Fibroblast of lung (primary cell): Measurements from ENCODE around the gene SEC14L3. TPM values are rescaled to one million over a fixed set of nuclear protein-coding genes. Genes with fewer than 3 reads are reported as not detected.

Source experiments
- DNase-seq, 2 donors: peaks; one replicate each; pipeline versions ENCODE4 v3.0.0 to v3.0.0-alpha.2; 2010; ENCODE audit warnings: low read depth in 2 of 2
- H2AFZ ChIP-seq: 2 replicates; pipeline ENCODE4 v1.5.1; 2012; ENCODE audit warnings: low read length, control low read depth, inconsistent platforms
- H3K27ac ChIP-seq: 2 replicates; pipeline ENCODE4 v1.5.1; 2011; ENCODE audit warnings: low read length, control low read depth; ENCODE audit not compliant: insufficient read depth
- H3K27me3 ChIP-seq: 2 replicates; pipeline ENCODE4 v1.5.1; 2011; ENCODE audit warnings: mild to moderate bottlenecking, low read length; ENCODE audit not compliant: control insufficient read depth, insufficient read depth
- H3K36me3 ChIP-seq: 2 replicates; pipeline ENCODE4 v1.5.1; 2011; ENCODE audit warnings: low read length; ENCODE audit not compliant: control insufficient read depth, insufficient read depth
- H3K4me1 ChIP-seq: 2 replicates; pipeline ENCODE4 v1.5.1; 2011; ENCODE audit warnings: low read length; ENCODE audit not compliant: control insufficient read depth, insufficient read depth; ENCODE audit errors: extremely low read depth
- H3K4me2 ChIP-seq: 2 replicates; pipeline ENCODE4 v1.5.1; 2011; ENCODE audit warnings: low read length, control low read depth; ENCODE audit not compliant: insufficient read depth; ENCODE audit errors: extremely low read depth
- H3K4me3 ChIP-seq, 4 experiments: fragments of 200-600 bp in 1 of 4; sonication (generic) in 1 of 4; replicated peaks in 1 of 4; 2 replicates each; pipeline ENCODE4 v1.5.1; 2011 to 2016; ENCODE audit warnings: low read length in 4 of 4, low read depth in 3 of 4, mild to moderate bottlenecking in 3 of 4, control low read depth in 2 of 4, inconsistent platforms in 1 of 4, mixed read lengths in 1 of 4; ENCODE audit not compliant: insufficient read depth in 1 of 4; ENCODE audit errors: control extremely low read depth in 1 of 4
- H3K79me2 ChIP-seq: 2 replicates; pipeline ENCODE4 v1.5.1; 2012; ENCODE audit warnings: mild to moderate bottlenecking, low read length, inconsistent platforms; ENCODE audit not compliant: control insufficient read depth, insufficient read depth
- H3K9ac ChIP-seq: 2 replicates; pipeline ENCODE4 v1.5.1; 2011; ENCODE audit warnings: mild to moderate bottlenecking, low read length, control low read depth; ENCODE audit not compliant: insufficient read depth
- H3K9me3 ChIP-seq: 2 replicates; pipeline ENCODE4 v1.5.1; 2012; ENCODE audit warnings: low read depth, low read length; ENCODE audit not compliant: control insufficient read depth, insufficient read depth
- H4K20me1 ChIP-seq: 2 replicates; pipeline ENCODE4 v1.5.1; 2011; ENCODE audit warnings: low read length; ENCODE audit not compliant: control insufficient read depth, insufficient read depth; ENCODE audit errors: extremely low read depth
- EZH2 ChIP-seq: IDR thresholded peaks from 2 replicates; pipeline ENCODE4 v1.5.1; 2012; ENCODE audit warnings: low read length, control low read depth, mild to moderate bottlenecking; ENCODE audit errors: missing control alignments
- polyA plus RNA-seq, 2 donors: library from polyadenylated mRNA; depleted of rRNA in 1 of 2; stranded (reverse) in 1 of 2; unstranded in 1 of 2; fragments of >200 nt; gene quantifications; 2 replicates each; pipeline ENCODE4 v1.2.1, GENCODE V29; 2011 to 2012; ENCODE audit warnings: missing spikeins in 1 of 2
- total RNA-seq: library from RNA; depleted of rRNA; stranded (reverse); fragments of >200 nt; gene quantifications from 2 replicates; pipeline ENCODE4 v1.2.1, GENCODE V29; 2014
- TF ChIP-seq, protein P1 (sequence below), 2 donors: IDR thresholded peaks in 1 of 2; conservative IDR thresholded peaks in 1 of 2; 1 replicate in 1 of 2; 2 replicates in 1 of 2; pipeline ENCODE4 v1.5.1; 2011 to 2012; ENCODE audit warnings: low read length in 2 of 2, control low read depth in 1 of 2, inconsistent platforms in 1 of 2, low read depth in 1 of 2, mild to moderate bottlenecking in 1 of 2

The SEC14L3 gene
- total and polyA plus RNA-seq, 2 donors (not counting 1 experiment from before 2014, with no cell fraction given) = not detected

DNA sequence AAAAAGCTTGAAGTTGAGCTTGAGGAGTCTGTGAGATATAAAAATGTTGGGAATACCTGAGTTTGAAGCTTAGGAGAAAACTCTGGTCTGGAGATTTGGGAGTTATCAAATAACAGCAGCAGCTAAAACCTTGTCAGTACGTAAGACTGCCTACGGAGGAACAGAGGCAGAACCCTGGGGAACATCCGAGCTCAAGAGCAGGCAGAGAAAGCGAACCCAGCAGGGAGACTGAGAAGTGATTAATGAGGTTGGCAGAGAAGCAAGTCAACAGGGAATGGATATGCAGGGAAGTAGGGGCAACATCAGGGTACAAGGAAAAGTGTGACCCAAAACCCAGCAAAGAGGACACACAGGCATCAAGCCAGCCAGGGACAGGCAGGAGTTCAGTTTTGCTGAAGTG is 58.8 kb downstream of the SEC14L3 start:
- no peak overlapping the region for H3K4me2 ChIP-seq
- no peak for DNase-seq
- peaks cover 21% of the 10 kb centered on the region for H3K36me3 ChIP-seq
- H3K4me1 ChIP-seq = peaks cover 2% of the 10 kb centered on the region
- H2AFZ ChIP-seq = no peak overlapping the region
- H3K4me3 ChIP-seq = no peak overlapping the region
- no peaks in the 10 kb centered on the region for H3K9me3 ChIP-seq
- H3K9ac ChIP-seq = no peak overlapping the region
- no peaks in the 10 kb centered on the region for H4K20me1 ChIP-seq
- H3K27ac ChIP-seq = no peak overlapping the region
- TF ChIP-seq, protein P1, sequence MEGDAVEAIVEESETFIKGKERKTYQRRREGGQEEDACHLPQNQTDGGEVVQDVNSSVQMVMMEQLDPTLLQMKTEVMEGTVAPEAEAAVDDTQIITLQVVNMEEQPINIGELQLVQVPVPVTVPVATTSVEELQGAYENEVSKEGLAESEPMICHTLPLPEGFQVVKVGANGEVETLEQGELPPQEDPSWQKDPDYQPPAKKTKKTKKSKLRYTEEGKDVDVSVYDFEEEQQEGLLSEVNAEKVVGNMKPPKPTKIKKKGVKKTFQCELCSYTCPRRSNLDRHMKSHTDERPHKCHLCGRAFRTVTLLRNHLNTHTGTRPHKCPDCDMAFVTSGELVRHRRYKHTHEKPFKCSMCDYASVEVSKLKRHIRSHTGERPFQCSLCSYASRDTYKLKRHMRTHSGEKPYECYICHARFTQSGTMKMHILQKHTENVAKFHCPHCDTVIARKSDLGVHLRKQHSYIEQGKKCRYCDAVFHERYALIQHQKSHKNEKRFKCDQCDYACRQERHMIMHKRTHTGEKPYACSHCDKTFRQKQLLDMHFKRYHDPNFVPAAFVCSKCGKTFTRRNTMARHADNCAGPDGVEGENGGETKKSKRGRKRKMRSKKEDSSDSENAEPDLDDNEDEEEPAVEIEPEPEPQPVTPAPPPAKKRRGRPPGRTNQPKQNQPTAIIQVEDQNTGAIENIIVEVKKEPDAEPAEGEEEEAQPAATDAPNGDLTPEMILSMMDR (conservative IDR thresholded peaks at IDR 0.05 in 1 of 2, IDR thresholded peaks at IDR 0.05 in 1 of 2; ENCODE audit: low read depth in 1 of 2, low read length in 2 of 2) = no peak
- TF ChIP-seq EZH2 = no peak
- H3K27me3 ChIP-seq = no peaks in the 10 kb centered on the region
- no peaks in the 10 kb centered on the region for H3K79me2 ChIP-seq

DNA sequence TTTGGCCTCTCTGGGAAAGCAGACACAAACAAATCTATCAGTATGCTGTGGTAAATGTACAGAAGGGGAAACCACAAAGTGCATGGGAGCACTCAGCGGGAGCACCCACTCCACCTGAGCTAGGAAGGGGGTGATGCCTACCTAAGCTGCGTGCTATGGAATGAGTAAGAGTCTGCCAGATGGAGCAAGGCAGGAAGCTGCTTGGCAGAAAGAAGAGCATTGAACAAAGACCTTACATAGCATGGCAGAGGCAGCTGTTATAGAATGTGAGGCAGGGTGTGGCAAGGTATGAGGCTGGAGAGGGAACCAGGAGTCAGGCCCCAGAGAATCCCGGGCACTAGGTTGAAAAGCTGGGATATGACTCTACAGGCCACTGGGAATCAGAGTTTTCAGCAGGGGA is 60.0 kb downstream of the SEC14L3 start:
- Histone ChIP-seq H3K9me3 (no peaks in the 10 kb centered on the region), H3K27me3 (no peaks in the 10 kb centered on the region), H3K4me1 (peaks cover 2% of the 10 kb centered on the region), H4K20me1 (no peaks in the 10 kb centered on the region), H3K36me3 (peaks cover 19% of the 10 kb centered on the region), H3K4me3 (no peak overlapping the region), H3K79me2 (no peaks in the 10 kb centered on the region), H2AFZ (no peak overlapping the region), H3K9ac (no peak overlapping the region), H3K4me2 (no peak overlapping the region), H3K27ac (no peak overlapping the region)
- DNase-seq = no peak
- no peak for TF ChIP-seq EZH2
- TF ChIP-seq, protein P1 (conservative IDR thresholded peaks at IDR 0.05 in 1 of 2, IDR thresholded peaks at IDR 0.05 in 1 of 2; ENCODE audit: low read depth in 1 of 2, low read length in 2 of 2) = no peak

Other genes starting within 250 kb of the SEC14L3 start
- 3.6 and 11.2 TPM in 2 replicates for gene LIF, start 225.3 kb downstream of the SEC14L3 start, total RNA-seq
- gene LIF, start 225.3 kb downstream of the SEC14L3 start, polyA plus RNA-seq = 4.5 and 19.6 TPM in 2 replicates
- gene OSM, start 205.2 kb downstream of the SEC14L3 start, total RNA-seq = not detected in 2 replicates
- gene OSM, start 205.2 kb downstream of the SEC14L3 start, polyA plus RNA-seq = not detected in 2 replicates
- gene CASTOR1, start 182.5 kb downstream of the SEC14L3 start, total RNA-seq = 5.0 and 5.6 TPM in 2 replicates
- 2.7 and 3.4 TPM in 2 replicates for gene CASTOR1, start 182.5 kb downstream of the SEC14L3 start, polyA plus RNA-seq
- 8.5 and 11.7 TPM in 2 replicates for gene TBC1D10A, start 145.1 kb downstream of the SEC14L3 start, total RNA-seq
- 9.2 and 10.8 TPM in 2 replicates for gene TBC1D10A, start 145.1 kb downstream of the SEC14L3 start, polyA plus RNA-seq
- 10.8 and 17.0 TPM in 2 replicates for gene SF3A1, start 115.1 kb downstream of the SEC14L3 start, total RNA-seq
- gene SF3A1, start 115.1 kb downstream of the SEC14L3 start, polyA plus RNA-seq = 22.9 and 45.9 TPM in 2 replicates
- 1.0 and 1.5 TPM in 2 replicates for gene CCDC157, start 115.0 kb downstream of the SEC14L3 start, total RNA-seq
- 0.77 and 1.1 TPM in 2 replicates for gene CCDC157, start 115.0 kb downstream of the SEC14L3 start, polyA plus RNA-seq
- 20.3 and 30.2 TPM in 2 replicates for gene RNF215, start 84.6 kb downstream of the SEC14L3 start, total RNA-seq
- 4.2 and 5.3 TPM in 2 replicates for gene RNF215, start 84.6 kb downstream of the SEC14L3 start, polyA plus RNA-seq
- 4.9 and 5.8 TPM in 2 replicates for gene SEC14L2, start 75.0 kb downstream of the SEC14L3 start, total RNA-seq
- 10.2 and 17.3 TPM in 2 replicates for gene SEC14L2, start 75.0 kb downstream of the SEC14L3 start, polyA plus RNA-seq
- 2.5 and 4.6 TPM in 2 replicates for gene MTFP1, start 46.2 kb downstream of the SEC14L3 start, total RNA-seq
- gene MTFP1, start 46.2 kb downstream of the SEC14L3 start, polyA plus RNA-seq = 3.8 and 5.8 TPM in 2 replicates
- gene SEC14L4, start 33.7 kb upstream of the SEC14L3 start, total RNA-seq = under 0.01 and 0.66 TPM in 2 replicates
- gene SEC14L4, start 33.7 kb upstream of the SEC14L3 start, polyA plus RNA-seq = 0.03 and 0.08 TPM in 2 replicates
- under 0.01 and 0.66 TPM in 2 replicates for gene SEC14L6, start 74.7 kb upstream of the SEC14L3 start, total RNA-seq
- 0.12 and 0.21 TPM in 2 replicates for gene SEC14L6, start 74.7 kb upstream of the SEC14L3 start, polyA plus RNA-seq
- gene GAL3ST1, start 102.6 kb upstream of the SEC14L3 start, total RNA-seq = 0.17 TPM in 1 of 2 replicates, not detected in the other
- gene GAL3ST1, start 102.6 kb upstream of the SEC14L3 start, polyA plus RNA-seq = 0.03 and 0.06 TPM in 2 replicates
- 61.3 and 69.1 TPM in 2 replicates for gene PES1, start 119.9 kb upstream of the SEC14L3 start, total RNA-seq
- gene PES1, start 119.9 kb upstream of the SEC14L3 start, polyA plus RNA-seq = 51.2 and 89.0 TPM in 2 replicates
- 6.9 and 7.1 TPM in 2 replicates for gene TCN2, start 135.2 kb upstream of the SEC14L3 start, total RNA-seq
- 10.8 and 12.0 TPM in 2 replicates for gene TCN2, start 135.2 kb upstream of the SEC14L3 start, polyA plus RNA-seq
- gene SLC35E4, start 163.8 kb upstream of the SEC14L3 start, total RNA-seq = 5.4 and 10.1 TPM in 2 replicates
- gene SLC35E4, start 163.8 kb upstream of the SEC14L3 start, polyA plus RNA-seq = 2.0 and 3.0 TPM in 2 replicates
- 4.9 and 7.4 TPM in 2 replicates for gene DUSP18, start 195.9 kb upstream of the SEC14L3 start, total RNA-seq
- gene DUSP18, start 195.9 kb upstream of the SEC14L3 start, polyA plus RNA-seq = 10.8 and 14.9 TPM in 2 replicates
- 0.51 and 3.8 TPM in 2 replicates for gene OSBP2, start 222.9 kb upstream of the SEC14L3 start, total RNA-seq
- gene OSBP2, start 222.9 kb upstream of the SEC14L3 start, polyA plus RNA-seq = 0.40 and 2.6 TPM in 2 replicates